Smooth muscle cell (in vitro differentiated cells): ENCODE measurements around the gene KRTAP20-3. TPM values are rescaled to one million over a fixed set of nuclear protein-coding genes. Genes with fewer than 3 reads are reported as not detected.

Experiments
- DNase-seq: peaks from one replicate; lab custom pipeline; 2025; ENCODE audit not compliant: unreplicated experiment; lab: John Stamatoyannopoulos, UW
- H2AFZ ChIP-seq: fragments of 200-600 bp; sonication (generic); 2 replicates; pipeline ENCODE4 v1.6.0; 2016; ENCODE audit warnings: antibody characterized with exemption, low read depth, mild to moderate bottlenecking
- H3F3A ChIP-seq: fragments of 200-600 bp; sonication (generic); 2 replicates; pipeline ENCODE4 v1.6.0; 2017; ENCODE audit warnings: antibody characterized with exemption, low read depth
- H3K27ac ChIP-seq: fragments of 200-600 bp; sonication (generic); 2 replicates; pipeline ENCODE4 v1.5.1; 2016; ENCODE audit warnings: low read depth, mild to moderate bottlenecking
- H3K27me3 ChIP-seq: fragments of 200-600 bp; sonication (generic); 2 replicates; pipeline ENCODE4 v1.6.1; 2016; ENCODE audit warnings: low read depth, mild to moderate bottlenecking
- H3K36me3 ChIP-seq: fragments of 200-600 bp; sonication (generic); 2 replicates; pipeline ENCODE4 v1.5.1; 2016; ENCODE audit warnings: low read depth
- H3K4me1 ChIP-seq: fragments of 200-600 bp; sonication (generic); 2 replicates; pipeline ENCODE4 v1.5.1; 2016; ENCODE audit warnings: low read depth
- H3K4me2 ChIP-seq: fragments of 200-600 bp; sonication (generic); 2 replicates; pipeline ENCODE4 v1.6.0; 2016; ENCODE audit warnings: mild to moderate bottlenecking
- H3K4me3 ChIP-seq: fragments of 200-600 bp; sonication (generic); 2 replicates; pipeline ENCODE4 v1.5.1; 2016; ENCODE audit warnings: mild to moderate bottlenecking
- H3K79me2 ChIP-seq: fragments of 200-600 bp; sonication (generic); 2 replicates; pipeline ENCODE4 v1.6.0; 2016; ENCODE audit warnings: low read depth, mild to moderate bottlenecking
- H3K9ac ChIP-seq: fragments of 200-600 bp; sonication (generic); 2 replicates; pipeline ENCODE4 v1.6.0; 2016; ENCODE audit warnings: low read depth
- H3K9me3 ChIP-seq: fragments of 200-600 bp; sonication (generic); replicated peaks from 2 replicates; pipeline ENCODE4 v1.5.1; 2016; ENCODE audit warnings: low read depth
- H4K20me1 ChIP-seq: fragments of 200-600 bp; sonication (generic); 2 replicates; pipeline ENCODE4 v1.6.0; 2016; ENCODE audit warnings: low read depth
- WGBS: methylation state at CpG from one replicate; pipeline ENCODE4 v1.1.7; 2016; ENCODE audit warnings: low lambda C conversion rate; 5-methylcytosine and 5-hydroxymethylcytosine counted together
- polyA plus RNA-seq: library from polyadenylated mRNA; unstranded; fragments of >200 nt; fragmentation: Nextera tagmentation; extraction: Ambion mirVana; gene quantifications from 2 replicates; pipeline ENCODE4 v1.2.1, GENCODE V29; 2016
- total RNA-seq: library from RNA; depleted of rRNA; stranded (reverse); fragments of >200 nt; gene quantifications from 2 replicates; pipeline ENCODE4 v1.2.3, GENCODE V29; 2014
- TF ChIP-seq, protein P1 (sequence below): fragments of 200-600 bp; sonication (generic); IDR thresholded peaks from 2 replicates; pipeline ENCODE4 v1.5.1; 2017; ENCODE audit warnings: borderline replicate concordance, mild to moderate bottlenecking, antibody characterized with exemption; ENCODE audit not compliant: insufficient read depth, poor library complexity, severe bottlenecking

KRTAP20-3 gene
- total and polyA plus RNA-seq, 2 experiments from 2014 or later = not detected

DNA sequence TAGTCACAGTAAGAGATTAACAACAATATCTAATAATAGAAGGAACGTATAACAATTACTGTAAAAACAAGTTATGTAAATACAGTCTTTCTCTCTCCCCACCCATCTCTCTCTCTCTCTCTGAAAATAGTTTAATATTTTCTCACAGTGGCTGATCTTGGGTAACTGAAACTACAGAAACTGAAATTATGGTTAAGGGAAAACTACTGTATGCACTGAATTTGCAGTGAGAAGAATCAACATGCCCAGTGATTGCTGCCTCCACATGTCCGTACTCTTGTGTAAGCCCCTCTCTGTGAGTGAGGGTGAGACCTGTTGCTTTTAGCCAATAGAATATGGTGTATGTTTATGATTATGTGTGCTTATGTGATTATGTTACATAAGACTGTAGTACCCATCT lies 30.5 kb upstream of the KRTAP20-3 start:
- no peak overlapping the region for H2AFZ ChIP-seq
- no peaks in the 10 kb centered on the region for H3K79me2 ChIP-seq
- no peak overlapping the region for H3K27ac ChIP-seq
- H3K9me3 ChIP-seq = no peaks in the 10 kb centered on the region
- no peaks in the 10 kb centered on the region for H3K27me3 ChIP-seq
- no peak for DNase-seq
- no peak overlapping the region for H3K4me2 ChIP-seq
- H3K4me1 ChIP-seq = no peaks in the 10 kb centered on the region
- H3F3A ChIP-seq = no peaks in the 10 kb centered on the region
- no peaks in the 10 kb centered on the region for H4K20me1 ChIP-seq
- no peak overlapping the region for H3K9ac ChIP-seq
- no peak overlapping the region for H3K4me3 ChIP-seq
- WGBS = 89% methylated on average over 2 of the region's 2 CpGs
- TF ChIP-seq, protein P1, sequence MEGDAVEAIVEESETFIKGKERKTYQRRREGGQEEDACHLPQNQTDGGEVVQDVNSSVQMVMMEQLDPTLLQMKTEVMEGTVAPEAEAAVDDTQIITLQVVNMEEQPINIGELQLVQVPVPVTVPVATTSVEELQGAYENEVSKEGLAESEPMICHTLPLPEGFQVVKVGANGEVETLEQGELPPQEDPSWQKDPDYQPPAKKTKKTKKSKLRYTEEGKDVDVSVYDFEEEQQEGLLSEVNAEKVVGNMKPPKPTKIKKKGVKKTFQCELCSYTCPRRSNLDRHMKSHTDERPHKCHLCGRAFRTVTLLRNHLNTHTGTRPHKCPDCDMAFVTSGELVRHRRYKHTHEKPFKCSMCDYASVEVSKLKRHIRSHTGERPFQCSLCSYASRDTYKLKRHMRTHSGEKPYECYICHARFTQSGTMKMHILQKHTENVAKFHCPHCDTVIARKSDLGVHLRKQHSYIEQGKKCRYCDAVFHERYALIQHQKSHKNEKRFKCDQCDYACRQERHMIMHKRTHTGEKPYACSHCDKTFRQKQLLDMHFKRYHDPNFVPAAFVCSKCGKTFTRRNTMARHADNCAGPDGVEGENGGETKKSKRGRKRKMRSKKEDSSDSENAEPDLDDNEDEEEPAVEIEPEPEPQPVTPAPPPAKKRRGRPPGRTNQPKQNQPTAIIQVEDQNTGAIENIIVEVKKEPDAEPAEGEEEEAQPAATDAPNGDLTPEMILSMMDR = no peak
- H3K36me3 ChIP-seq = no peaks in the 10 kb centered on the region

DNA sequence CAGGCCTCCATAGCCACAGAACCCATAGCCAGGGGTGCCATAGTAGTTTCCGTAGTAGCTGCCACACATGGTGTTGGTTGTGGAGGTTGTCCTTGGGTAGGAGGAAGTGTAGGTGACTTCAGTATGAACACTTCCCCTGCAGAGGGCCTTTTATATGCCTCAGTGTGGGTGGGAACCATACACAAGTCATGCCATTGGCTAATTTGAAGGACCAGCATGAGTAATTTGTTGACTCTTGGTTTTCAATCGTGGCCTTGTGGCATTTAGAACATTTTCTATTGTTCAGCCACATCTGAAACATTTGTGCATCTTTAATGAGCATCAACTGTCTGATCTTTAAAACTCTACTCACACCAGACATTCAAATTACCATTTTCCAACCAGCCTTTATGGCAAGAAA lies 28.8 kb upstream of the KRTAP20-3 start, which contains the start of gene KRTAP6-1:
TSS of gene KRTAP6-1 (minus strand) at position 95 of the 400 bp plus-strand sequence. CDS start at position 69, 26 bp downstream.
- Histone ChIP-seq H3K4me1 (no peaks in the 10 kb centered on the region), H3K9ac (no peak within 1 kb of the TSS), H3F3A (no peaks in the 10 kb centered on the region), H3K4me3 (no peak within 1 kb of the TSS), H2AFZ (no peak within 1 kb of the TSS), H3K27ac (no peak within 1 kb of the TSS), H3K36me3 (no peaks in the 10 kb centered on the region), H3K27me3 (no peaks in the 10 kb centered on the region), H4K20me1 (no peaks in the 10 kb centered on the region), H3K4me2 (no peak within 1 kb of the TSS), H3K79me2 (no peaks in the 10 kb centered on the region), H3K9me3 (no peaks in the 10 kb centered on the region)
- TF ChIP-seq, protein P1 = no peak
- DNase-seq = no peak
- 68% methylated on average over 2 of the region's 2 CpGs for WGBS

DNA sequence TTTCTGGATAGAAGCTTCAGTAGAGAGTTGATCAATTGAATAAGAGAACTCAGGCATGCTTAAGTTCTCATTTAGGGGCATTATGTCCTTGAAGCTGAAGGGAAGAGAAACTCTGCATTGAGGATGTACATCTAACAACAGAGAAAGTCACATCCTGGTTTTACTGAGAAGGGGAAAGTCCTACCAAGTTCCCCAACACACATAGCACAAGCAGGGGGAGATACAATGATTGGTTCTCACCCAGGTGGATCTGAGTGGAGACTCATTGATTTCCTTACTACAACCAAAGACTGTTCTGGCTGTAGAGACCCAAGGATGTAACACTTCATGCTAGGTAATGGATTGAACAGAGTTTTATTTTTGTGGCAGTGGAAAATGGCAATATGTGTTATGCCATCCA lies 27.5 kb upstream of the KRTAP20-3 start:
- no peak overlapping the region for H3K4me2 ChIP-seq
- H3K27me3 ChIP-seq = no peaks in the 10 kb centered on the region
- no peaks in the 10 kb centered on the region for H3K9me3 ChIP-seq
- H4K20me1 ChIP-seq = no peaks in the 10 kb centered on the region
- H2AFZ ChIP-seq = no peak overlapping the region
- no peak overlapping the region for H3K27ac ChIP-seq
- H3K4me3 ChIP-seq = no peak overlapping the region
- H3F3A ChIP-seq = no peaks in the 10 kb centered on the region
- no peak for DNase-seq
- H3K4me1 ChIP-seq = no peaks in the 10 kb centered on the region
- TF ChIP-seq, protein P1 = no peak
- no peaks in the 10 kb centered on the region for H3K79me2 ChIP-seq
- no peak overlapping the region for H3K9ac ChIP-seq
- no peaks in the 10 kb centered on the region for H3K36me3 ChIP-seq

DNA sequence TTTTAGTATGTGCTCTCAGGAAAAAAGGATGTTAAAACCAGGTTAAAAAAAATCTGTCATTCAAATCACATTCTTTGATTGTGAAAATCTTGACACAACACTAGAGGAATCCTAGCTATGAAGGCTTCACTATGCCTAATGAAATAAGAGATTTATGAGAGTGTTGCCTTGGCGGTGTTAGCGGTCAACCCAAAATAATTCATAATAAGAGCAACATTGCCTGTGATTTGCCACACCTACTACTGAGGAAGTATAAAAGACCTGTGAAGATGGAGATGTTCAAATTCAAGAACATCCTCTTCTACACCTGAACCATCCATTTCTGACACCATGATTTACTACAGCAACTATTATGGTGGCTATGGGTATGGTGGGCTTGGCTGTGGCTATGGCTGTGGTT lies 26.5 kb upstream of the KRTAP20-3 start, which contains the start of gene KRTAP20-1:
TSS of gene KRTAP20-1 (plus strand) at position 301 of the 400 bp plus-strand sequence. CDS start at position 331, 30 bp downstream.
- Histone ChIP-seq H3F3A (no peaks in the 10 kb centered on the region), H3K4me3 (no peak within 1 kb of the TSS), H3K4me1 (no peaks in the 10 kb centered on the region), H2AFZ (no peak within 1 kb of the TSS), H3K4me2 (no peak within 1 kb of the TSS), H4K20me1 (no peaks in the 10 kb centered on the region), H3K36me3 (no peaks in the 10 kb centered on the region), H3K9ac (no peak within 1 kb of the TSS), H3K27me3 (no peaks in the 10 kb centered on the region), H3K79me2 (no peaks in the 10 kb centered on the region), H3K9me3 (no peaks in the 10 kb centered on the region), H3K27ac (no peak within 1 kb of the TSS)
- WGBS = 93% methylated on average over 2 of the region's 2 CpGs
- DNase-seq = no peak
- TF ChIP-seq, protein P1 = no peak
